Kidney epithelial cell (primary cell): ENCODE results near the gene CTIF. TPM values are rescaled to one million over a fixed set of nuclear protein-coding genes. Genes with fewer than 3 reads are reported as not detected.

Experiments
- DNase-seq: peaks from one replicate; pipeline ENCODE4 v3.0.0-alpha.2; 2010; ENCODE audit warnings: low read depth
- H3K27me3 ChIP-seq: 2 replicates; pipeline ENCODE4 v1.6.0; 2011; ENCODE audit warnings: low read length; ENCODE audit not compliant: control insufficient read depth, insufficient read depth
- H3K36me3 ChIP-seq: 2 replicates; pipeline ENCODE4 v1.5.1; 2011; ENCODE audit warnings: low read length; ENCODE audit not compliant: control insufficient read depth, insufficient read depth
- H3K4me3 ChIP-seq: 2 replicates; pipeline ENCODE4 v1.5.1; 2011; ENCODE audit warnings: low read depth, mild to moderate bottlenecking, control low read depth, low read length
- total RNA-seq: library from RNA; depleted of rRNA; stranded (reverse); fragments of >200 nt; gene quantifications from 2 replicates; pipeline ENCODE4 v1.2.3, GENCODE V29; 2015
- TF ChIP-seq, protein P1 (sequence below): IDR thresholded peaks from 2 replicates; pipeline ENCODE4 v1.5.1; 2011; ENCODE audit warnings: mild to moderate bottlenecking, moderate library complexity, low read length, control low read depth, inconsistent platforms; ENCODE audit not compliant: insufficient read depth, poor library complexity, severe bottlenecking

CTIF gene
- total RNA-seq, 1 donor from 2014 or later: 24.3 TPM

GRCh38 chr18:48535956-48536355 is 2.9 kb upstream of the CTIF start:
- TF ChIP-seq, protein P1, sequence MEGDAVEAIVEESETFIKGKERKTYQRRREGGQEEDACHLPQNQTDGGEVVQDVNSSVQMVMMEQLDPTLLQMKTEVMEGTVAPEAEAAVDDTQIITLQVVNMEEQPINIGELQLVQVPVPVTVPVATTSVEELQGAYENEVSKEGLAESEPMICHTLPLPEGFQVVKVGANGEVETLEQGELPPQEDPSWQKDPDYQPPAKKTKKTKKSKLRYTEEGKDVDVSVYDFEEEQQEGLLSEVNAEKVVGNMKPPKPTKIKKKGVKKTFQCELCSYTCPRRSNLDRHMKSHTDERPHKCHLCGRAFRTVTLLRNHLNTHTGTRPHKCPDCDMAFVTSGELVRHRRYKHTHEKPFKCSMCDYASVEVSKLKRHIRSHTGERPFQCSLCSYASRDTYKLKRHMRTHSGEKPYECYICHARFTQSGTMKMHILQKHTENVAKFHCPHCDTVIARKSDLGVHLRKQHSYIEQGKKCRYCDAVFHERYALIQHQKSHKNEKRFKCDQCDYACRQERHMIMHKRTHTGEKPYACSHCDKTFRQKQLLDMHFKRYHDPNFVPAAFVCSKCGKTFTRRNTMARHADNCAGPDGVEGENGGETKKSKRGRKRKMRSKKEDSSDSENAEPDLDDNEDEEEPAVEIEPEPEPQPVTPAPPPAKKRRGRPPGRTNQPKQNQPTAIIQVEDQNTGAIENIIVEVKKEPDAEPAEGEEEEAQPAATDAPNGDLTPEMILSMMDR: no peak
- Histone ChIP-seq H3K27me3 (no peaks in the 10 kb centered on the region), H3K4me3 (no peak overlapping the region), H3K36me3 (no peaks in the 10 kb centered on the region)
- DNase-seq: no peak

DNA sequence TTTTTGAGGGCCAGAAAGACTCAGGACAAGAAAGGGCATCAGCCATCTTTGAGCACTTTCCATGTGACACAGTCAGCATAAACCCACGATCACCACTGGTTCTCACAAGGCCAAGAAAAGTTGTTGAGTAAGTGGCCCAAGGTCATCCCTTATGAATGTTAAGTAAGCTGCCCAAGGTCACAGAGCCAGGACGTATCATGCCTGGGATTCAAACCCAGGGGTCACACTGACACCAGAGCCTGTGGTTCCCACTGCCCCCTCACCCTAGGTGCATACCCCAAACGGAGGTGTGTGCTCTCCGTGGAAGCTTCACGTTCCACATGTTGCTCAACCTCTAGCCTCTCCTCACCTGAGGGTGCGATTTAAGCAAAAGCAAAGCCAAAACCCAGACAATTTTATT is 2.3 kb upstream of the CTIF start:
- TF ChIP-seq, protein P1: no peak
- Histone ChIP-seq H3K27me3 (no peaks in the 10 kb centered on the region), H3K36me3 (no peaks in the 10 kb centered on the region), H3K4me3 (no peak overlapping the region)
- DNase-seq: no peak

DNA sequence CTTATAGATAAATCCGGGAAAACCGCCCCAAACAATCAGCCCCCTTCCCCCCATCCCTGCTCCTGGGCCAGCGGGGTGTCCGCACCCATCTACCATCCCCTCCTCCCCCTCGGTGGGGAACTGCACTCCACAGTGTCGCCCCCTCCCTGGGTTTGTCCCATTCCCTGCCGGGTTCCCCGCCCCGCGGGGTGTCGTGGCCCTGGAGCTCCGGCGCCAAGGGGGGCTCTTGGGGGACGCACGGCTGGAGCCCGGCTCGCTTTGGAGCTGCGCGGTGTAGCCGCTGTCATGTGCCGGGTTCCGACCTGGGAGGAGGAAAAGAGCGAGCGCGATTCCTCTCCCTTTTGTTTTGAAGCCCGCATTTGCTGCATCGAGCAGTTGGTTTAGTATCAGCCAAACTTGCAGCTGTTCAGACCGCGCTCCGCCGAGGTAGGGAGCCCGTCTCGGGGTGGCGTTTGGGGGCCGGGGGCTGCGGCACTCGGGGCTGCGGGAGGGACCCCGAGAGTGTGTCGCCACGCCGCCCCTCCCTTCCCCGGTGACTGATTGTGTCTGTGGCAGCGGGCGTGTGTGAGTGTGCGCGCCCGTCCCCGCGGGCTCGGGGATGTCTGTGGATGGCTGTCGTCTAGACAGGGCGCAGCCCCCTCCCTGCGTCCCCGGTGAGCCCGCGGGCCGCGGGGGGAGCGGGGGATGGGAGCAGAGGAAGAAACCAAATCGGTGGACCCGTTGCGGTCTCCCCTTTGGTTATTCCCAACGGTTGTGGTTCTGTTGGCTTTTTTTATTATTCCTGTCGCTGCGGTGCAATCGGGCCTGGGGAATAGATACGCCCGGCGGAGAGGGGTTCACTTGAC is 797 bp downstream of the CTIF start:
- H3K4me3 ChIP-seq: peak overlapping the region; percentile 85
- no peaks in the 10 kb centered on the region for H3K36me3 ChIP-seq
- TF ChIP-seq, protein P1: no peak
- no peaks in the 10 kb centered on the region for H3K27me3 ChIP-seq
- no peak for DNase-seq

GRCh38 chr18:48540251-48541025 is 1.6 kb downstream of the CTIF start:
- TF ChIP-seq, protein P1: peak; percentile 16
- H3K36me3 ChIP-seq: no peaks in the 10 kb centered on the region
- no peak for DNase-seq
- no peaks in the 10 kb centered on the region for H3K27me3 ChIP-seq
- H3K4me3 ChIP-seq: peak overlapping the region; percentile 85

DNA sequence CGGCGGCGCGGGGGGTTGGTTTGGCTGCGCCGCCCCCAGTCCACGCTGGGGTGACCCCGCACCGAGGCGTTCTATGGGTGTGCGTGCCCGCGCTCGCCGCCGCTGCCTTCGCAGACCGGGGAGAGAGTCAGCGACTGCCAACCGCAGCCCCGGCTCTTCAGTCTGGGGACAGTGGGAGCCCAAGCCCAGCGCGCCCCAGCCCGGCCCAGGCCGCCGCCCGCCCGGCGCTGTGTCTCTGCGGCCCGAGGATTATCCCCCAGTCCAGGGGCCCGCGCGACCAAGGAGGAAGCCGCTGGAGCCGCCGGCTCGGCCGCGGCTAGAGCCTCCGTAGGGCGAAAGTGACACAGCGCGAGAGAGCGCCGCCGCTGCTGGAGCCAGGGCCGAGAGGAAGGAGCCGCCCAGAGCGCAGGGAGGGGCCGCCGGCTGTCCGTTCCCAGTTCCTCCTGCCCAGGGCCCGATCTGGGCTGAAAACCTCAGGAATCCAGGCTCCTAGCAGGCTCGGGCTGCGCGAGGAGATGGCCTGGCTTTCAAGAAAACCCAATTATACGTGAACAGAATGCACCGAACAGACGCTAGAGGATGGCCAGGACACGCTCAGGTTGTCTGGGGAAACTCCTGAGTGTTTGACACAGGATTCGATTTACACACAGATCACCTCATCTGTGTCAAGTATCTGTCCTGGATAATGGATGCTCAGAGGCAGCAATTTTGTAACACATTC is 2.4 kb downstream of the CTIF start:
- peak overlapping the region; percentile 85 for H3K4me3 ChIP-seq
- H3K27me3 ChIP-seq: no peaks in the 10 kb centered on the region
- no peaks in the 10 kb centered on the region for H3K36me3 ChIP-seq
- DNase-seq: no peak
- TF ChIP-seq, protein P1: no peak
